HEK293 (cell line): Measurements from ENCODE around the gene ZSCAN20.

ENCODE experiments used
- AEBP2 ChIP-seq: fragments of 450-650 bp; formaldehyde crosslinking; IDR thresholded peaks from 2 replicates; pipeline ENCODE4 v1.5.1; 2016; ENCODE audit warnings: missing biosample characterization, missing genetic modification characterization, borderline replicate concordance
- CTCF ChIP-seq: fragments of 450-650 bp; formaldehyde crosslinking; IDR thresholded peaks from 2 replicates; pipeline ENCODE4 v1.5.1; 2016; ENCODE audit warnings: missing biosample characterization, missing genetic modification characterization
- YY1 ChIP-seq: fragments of 450-650 bp; formaldehyde crosslinking; IDR thresholded peaks from 2 replicates; pipeline ENCODE4 v1.5.1; 2018; ENCODE audit warnings: missing biosample characterization, missing genetic modification characterization
- ZBTB7A ChIP-seq: fragments of 450-650 bp; formaldehyde crosslinking; IDR thresholded peaks from 2 replicates; pipeline ENCODE4 v1.5.1; 2016; ENCODE audit warnings: low read depth, missing biosample characterization, missing genetic modification characterization
- ZNF423 ChIP-seq: fragments of 450-650 bp; formaldehyde crosslinking; IDR thresholded peaks from 2 replicates; pipeline ENCODE4 v1.5.1; 2016; ENCODE audit warnings: missing biosample characterization, missing genetic modification characterization
- ZNF777 ChIP-seq: fragments of 450-650 bp; formaldehyde crosslinking; IDR thresholded peaks from 2 replicates; pipeline ENCODE4 v1.5.1; 2017; ENCODE audit warnings: missing biosample characterization, missing genetic modification characterization, borderline replicate concordance

GRCh38 chr1:33469691-33470090, 2.8 kb upstream of the ZSCAN20 start:
- TF ChIP-seq ZNF777 (no peak), AEBP2 (tag by site-specific recombination) (no peak), CTCF (tag by site-specific recombination) (no peak), YY1 (tag by site-specific recombination) (no peak), ZNF423 (no peak), ZBTB7A (tag by site-specific recombination) (no peak)
